LNCaP clone FGC (cell line): ENCODE results near the gene FDCSP.

ENCODE experiments used
- DNase-seq: peaks from one replicate; pipeline ENCODE4 v3.0.0-alpha.2; 2011; ENCODE audit warnings: low read depth
- H3K4me3 ChIP-seq: 2 replicates; pipeline ENCODE4 v1.5.1; 2011; ENCODE audit warnings: mild to moderate bottlenecking, low read depth, low read length, control low read depth
- TF ChIP-seq, protein P1 (sequence below): IDR thresholded peaks from 2 replicates; pipeline ENCODE4 v1.5.1; 2012; ENCODE audit warnings: mild to moderate bottlenecking; ENCODE audit not compliant: control insufficient read depth, insufficient read depth; ENCODE audit errors: extremely low read depth

FDCSP gene

DNA sequence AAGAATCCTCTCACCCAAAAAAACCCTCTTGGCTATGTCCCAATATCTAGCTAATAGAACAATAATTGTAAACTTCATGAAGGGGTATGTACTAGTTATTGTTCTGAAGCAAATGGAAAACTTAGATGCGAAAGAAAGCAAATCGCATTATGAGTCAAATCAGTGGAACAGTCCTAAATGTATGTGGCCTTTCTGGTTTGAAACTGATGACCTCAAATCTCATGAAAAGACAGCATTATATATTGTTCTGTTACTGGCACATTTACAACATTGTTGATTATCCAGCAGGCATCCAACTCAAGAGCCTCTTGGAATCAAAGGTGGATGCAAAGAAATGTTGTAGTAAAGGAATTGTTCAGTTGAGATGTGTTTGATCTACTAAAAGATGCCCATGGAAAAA lies 51.2 kb downstream of the FDCSP start:
- H3K4me3 ChIP-seq: no peak overlapping the region
- TF ChIP-seq, protein P1, sequence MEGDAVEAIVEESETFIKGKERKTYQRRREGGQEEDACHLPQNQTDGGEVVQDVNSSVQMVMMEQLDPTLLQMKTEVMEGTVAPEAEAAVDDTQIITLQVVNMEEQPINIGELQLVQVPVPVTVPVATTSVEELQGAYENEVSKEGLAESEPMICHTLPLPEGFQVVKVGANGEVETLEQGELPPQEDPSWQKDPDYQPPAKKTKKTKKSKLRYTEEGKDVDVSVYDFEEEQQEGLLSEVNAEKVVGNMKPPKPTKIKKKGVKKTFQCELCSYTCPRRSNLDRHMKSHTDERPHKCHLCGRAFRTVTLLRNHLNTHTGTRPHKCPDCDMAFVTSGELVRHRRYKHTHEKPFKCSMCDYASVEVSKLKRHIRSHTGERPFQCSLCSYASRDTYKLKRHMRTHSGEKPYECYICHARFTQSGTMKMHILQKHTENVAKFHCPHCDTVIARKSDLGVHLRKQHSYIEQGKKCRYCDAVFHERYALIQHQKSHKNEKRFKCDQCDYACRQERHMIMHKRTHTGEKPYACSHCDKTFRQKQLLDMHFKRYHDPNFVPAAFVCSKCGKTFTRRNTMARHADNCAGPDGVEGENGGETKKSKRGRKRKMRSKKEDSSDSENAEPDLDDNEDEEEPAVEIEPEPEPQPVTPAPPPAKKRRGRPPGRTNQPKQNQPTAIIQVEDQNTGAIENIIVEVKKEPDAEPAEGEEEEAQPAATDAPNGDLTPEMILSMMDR: no peak
- no peak for DNase-seq

DNA sequence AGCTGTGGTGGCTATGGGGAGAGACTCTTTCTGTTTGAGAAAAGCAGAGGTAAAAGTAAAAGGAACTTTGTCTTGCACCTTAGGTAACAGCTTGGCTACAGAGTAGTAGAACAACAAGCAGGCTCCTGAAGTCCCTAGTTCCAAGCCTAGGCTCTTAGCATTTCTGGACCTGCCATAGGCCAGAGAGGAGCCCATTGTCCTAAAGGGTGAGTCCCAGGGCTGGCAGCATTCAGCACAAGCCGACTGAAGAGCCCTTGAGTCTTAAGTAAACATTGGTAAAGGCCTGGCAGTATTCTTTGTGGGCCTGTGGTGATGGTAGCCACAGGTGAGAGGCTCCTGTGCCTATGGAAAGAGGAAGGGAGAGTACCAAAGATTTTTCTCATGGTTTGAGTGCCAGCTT lies 54.6 kb downstream of the FDCSP start:
- H3K4me3 ChIP-seq: no peak overlapping the region
- DNase-seq: no peak
- TF ChIP-seq, protein P1: no peak
